ENCODE measurements around the gene MAPK6. TPM values are rescaled to one million over a fixed set of nuclear protein-coding genes. Genes with fewer than 3 reads are reported as not detected.

The MAPK6 gene
- total and polyA plus RNA-seq, 2 donors (not counting 1 experiment from before 2014, with no cell fraction given): 3.2 to 17.9 TPM

DNA sequence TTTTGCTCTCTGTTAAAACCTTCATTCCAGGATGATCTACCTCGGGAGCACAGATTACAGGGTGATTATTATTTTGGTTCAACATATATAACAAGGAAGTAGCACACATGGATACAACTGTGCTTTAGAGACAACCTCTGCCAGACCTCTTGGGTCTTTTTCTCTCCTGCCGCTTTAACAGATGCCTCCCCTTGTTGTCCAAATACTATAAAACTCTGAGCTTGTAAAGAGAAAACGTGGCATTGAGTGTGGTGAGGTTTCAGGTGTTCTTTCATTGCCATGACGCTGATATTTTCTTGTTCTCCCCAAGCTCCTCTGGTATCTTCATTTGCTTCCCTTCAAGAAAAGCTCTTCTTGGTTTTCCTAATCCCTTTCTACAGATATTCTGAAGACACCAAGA, 64.6 kb downstream of the MAPK6 start:
- Mint-ChIP-seq H3K9me3 (ENCODE audit: insufficient read depth) (no peaks in the 10 kb centered on the region), H3K4me3 (no peak overlapping the region), H3K27ac (no peak overlapping the region), H3K4me1 (peaks cover 25% of the 10 kb centered on the region), H3K27me3 (peaks cover 4% of the 10 kb centered on the region)
- peaks cover 11 to 14% of the 10 kb centered on the region in 2 donors for H3K4me1 ChIP-seq (ENCODE audit: control insufficient read depth in 2 of 2, insufficient read depth in 2 of 2, low read length in 2 of 2)
- intact Hi-C loops (cut with micrococcal nuclease): no loop called here
- H3K4me2 ChIP-seq (replicated peaks; ENCODE audit: low read depth, low read length, poor library complexity, severe bottlenecking): no peak overlapping the region
- H3K9ac ChIP-seq (ENCODE audit: low read length): no peak overlapping the region
- TF ChIP-seq EZH2 (IDR thresholded peaks at IDR 0.05; ENCODE audit: borderline replicate concordance, insufficient read depth, low read depth, low read length, poor library complexity, severe bottlenecking) (no peak), CTCF (IDR thresholded peaks at IDR 0.05) (no peak)
- no peak for DNase-seq
- no peaks in the 10 kb centered on the region for H3K36me3 ChIP-seq (replicated peaks in 1 of 2; ENCODE audit: control extremely low read depth in 1 of 2, control insufficient read depth in 1 of 2, extremely low read depth in 1 of 2, insufficient read depth in 2 of 2, low read length in 1 of 2)
- H3K9me3 ChIP-seq (ENCODE audit: control extremely low read depth in 1 of 3, control insufficient read depth in 2 of 3, insufficient read depth in 1 of 3, low read length in 2 of 3): peaks cover 0 to 10% (median 0%) of the 10 kb centered on the region in 3 donors
- H3K4me3 ChIP-seq (ENCODE audit: control extremely low read depth in 1 of 5, extremely low read depth in 1 of 5, insufficient read depth in 1 of 5, low read depth in 2 of 5, low read length in 4 of 5): no peak overlapping the region
- CTCF ChIA-PET: interaction anchor here (0.6 to 1.5 kb wide), 3 partner anchors 10 to 144 kb away, joined by 4 to 6 read pairs (median 5); no protein-coding TSS in a partner anchor
- H3K27me3 ChIP-seq (replicated peaks in 1 of 4; ENCODE audit: control extremely low read depth in 1 of 4, control insufficient read depth in 3 of 4, insufficient read depth in 4 of 4, low read length in 3 of 4): peaks cover 0 to 2% (median 0%) of the 10 kb centered on the region in 4 experiments
- 40% methylated on average over 1 of the region's 4 CpGs for WGBS (ENCODE audit: insufficient coverage)
- no peak overlapping the region for H2AFZ ChIP-seq (ENCODE audit: insufficient read depth, low read depth, low read length, poor library complexity, severe bottlenecking)
- H4K20me1 ChIP-seq (ENCODE audit: control insufficient read depth, insufficient read depth, low read length, poor library complexity, severe bottlenecking): no peaks in the 10 kb centered on the region
- POLR2A ChIA-PET: interaction anchor here (0.7 kb wide), 1 partner anchor 100 kb away, joined by 3 read pairs; no protein-coding TSS in a partner anchor
- H3K79me2 ChIP-seq (ENCODE audit: control insufficient read depth, insufficient read depth, low read length): no peaks in the 10 kb centered on the region
- no peak overlapping the region for H3K27ac ChIP-seq (ENCODE audit: low read length in 2 of 2)
- no peak for ATAC-seq (ENCODE audit: low read depth)

DNA sequence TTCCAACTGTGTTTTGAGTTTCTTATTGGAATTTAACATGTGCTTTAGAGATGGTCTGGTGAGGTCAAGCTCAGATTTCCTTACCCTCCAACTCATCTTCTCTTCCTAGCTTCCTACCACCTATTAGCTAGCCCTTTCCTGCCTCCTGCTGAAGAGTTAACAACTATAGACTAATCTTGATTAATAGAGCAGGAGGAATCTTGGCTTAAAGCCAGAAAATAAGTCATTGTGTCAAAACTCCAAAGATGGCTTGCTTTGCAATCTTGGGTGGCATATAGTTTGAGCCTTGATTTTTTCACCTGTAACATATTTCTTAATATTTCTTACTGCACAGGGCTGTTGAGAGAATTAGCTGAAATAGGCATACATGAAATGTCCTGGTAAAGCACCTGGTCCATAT, 66.3 kb downstream of the MAPK6 start:
- Histone ChIP-seq H3K9me3 (ENCODE audit: control extremely low read depth in 1 of 3, control insufficient read depth in 2 of 3, insufficient read depth in 1 of 3, low read length in 2 of 3) (peaks cover 0 to 17% (median under 1%) of the 10 kb centered on the region in 3 donors), H4K20me1 (ENCODE audit: control insufficient read depth, insufficient read depth, low read length, poor library complexity, severe bottlenecking) (no peaks in the 10 kb centered on the region), H3K4me3 (ENCODE audit: control extremely low read depth in 1 of 5, extremely low read depth in 1 of 5, insufficient read depth in 1 of 5, low read depth in 2 of 5, low read length in 4 of 5) (no peak overlapping the region), H2AFZ (ENCODE audit: insufficient read depth, low read depth, low read length, poor library complexity, severe bottlenecking) (no peak overlapping the region), H3K4me2 (replicated peaks; ENCODE audit: low read depth, low read length, poor library complexity, severe bottlenecking) (no peak overlapping the region), H3K27ac (ENCODE audit: low read length in 2 of 2) (no peak overlapping the region), H3K27me3 (replicated peaks in 1 of 4; ENCODE audit: control extremely low read depth in 1 of 4, control insufficient read depth in 3 of 4, insufficient read depth in 4 of 4, low read length in 3 of 4) (no peaks in the 10 kb centered on the region), H3K36me3 (replicated peaks in 1 of 2; ENCODE audit: control extremely low read depth in 1 of 2, control insufficient read depth in 1 of 2, extremely low read depth in 1 of 2, insufficient read depth in 2 of 2, low read length in 1 of 2) (no peaks in the 10 kb centered on the region), H3K79me2 (ENCODE audit: control insufficient read depth, insufficient read depth, low read length) (no peaks in the 10 kb centered on the region), H3K9ac (ENCODE audit: low read length) (no peak overlapping the region), H3K4me1 (ENCODE audit: control insufficient read depth in 2 of 2, insufficient read depth in 2 of 2, low read length in 2 of 2) (peaks cover 11 to 14% of the 10 kb centered on the region in 2 donors)
- peaks cover 19% of the 10 kb centered on the region for H3K4me1 Mint-ChIP-seq
- no peak for TF ChIP-seq EZH2 (IDR thresholded peaks at IDR 0.05; ENCODE audit: borderline replicate concordance, insufficient read depth, low read depth, low read length, poor library complexity, severe bottlenecking)
- TF ChIP-seq CTCF (IDR thresholded peaks at IDR 0.05): no peak
- POLR2A ChIA-PET: no interaction called here
- intact Hi-C loops (cut with micrococcal nuclease): no loop called here
- H3K27ac Mint-ChIP-seq: no peak overlapping the region
- no peak for DNase-seq
- no peak overlapping the region for H3K4me3 Mint-ChIP-seq
- peaks cover 5% of the 10 kb centered on the region for H3K27me3 Mint-ChIP-seq
- ATAC-seq (ENCODE audit: low read depth): no peak
- peaks cover 4% of the 10 kb centered on the region for H3K9me3 Mint-ChIP-seq (ENCODE audit: insufficient read depth)
- CTCF ChIA-PET: no interaction called here
